Measurements from ENCODE around the gene MEF2C. TPM values are rescaled to one million over a fixed set of nuclear protein-coding genes. Genes with fewer than 3 reads are reported as not detected.

The MEF2C gene
- total and polyA plus RNA-seq, 2 experiments from 2014 or later = 0.97 to 1.6 TPM

DNA sequence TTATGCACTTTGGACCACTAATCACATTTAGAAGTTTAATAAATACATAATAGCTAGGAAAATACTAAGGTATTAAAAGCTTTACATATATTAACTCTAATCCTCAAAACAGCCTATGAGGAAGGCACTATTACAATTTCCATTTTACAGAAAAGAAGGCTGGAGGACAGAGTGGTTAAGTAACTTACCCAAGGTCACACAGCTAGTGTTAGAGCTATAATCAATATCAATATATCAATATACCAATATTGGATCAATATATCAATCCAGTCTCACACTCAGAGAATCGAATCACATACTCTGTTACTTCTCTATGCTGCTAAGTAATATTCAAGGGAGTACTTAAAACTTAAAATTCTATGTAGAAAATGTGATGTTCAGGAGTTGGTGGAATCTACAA lies 45.2 kb downstream of the MEF2C start:
- Histone ChIP-seq H4K20me1 (replicated peaks; ENCODE audit: insufficient read depth) (no peaks in the 10 kb centered on the region), H3K4me1 (ENCODE audit: insufficient read depth) (peaks cover 3% of the 10 kb centered on the region; the same call in 1 of the 2 replicates), H3K27ac (ENCODE audit: low read depth) (no peak overlapping the region), H3K36me3 (ENCODE audit: insufficient read depth) (no peaks in the 10 kb centered on the region), H3K79me2 (replicated peaks; ENCODE audit: insufficient read depth) (no peaks in the 10 kb centered on the region), H2AFZ (no peak overlapping the region), H3K4me2 (no peak overlapping the region), H3K9me2 (ENCODE audit: insufficient read depth) (no peaks in the 10 kb centered on the region), H3F3A (replicated peaks; ENCODE audit: low read depth) (no peaks in the 10 kb centered on the region), H3K27me3 (ENCODE audit: insufficient read depth) (no peaks in the 10 kb centered on the region), H3K4me3 (no peak overlapping the region)
- ATAC-seq (no peak), DNase-seq (ENCODE audit: low spot score) (no peak)
- no peak for TF ChIP-seq JUNB (IDR thresholded peaks at IDR 0.05; ENCODE audit: unreplicated experiment)
- TF ChIP-seq ZNF331 (CRISPR knock-in tag; IDR thresholded peaks at IDR 0.05; ENCODE audit: low read depth) = no peak
- no peak for TF ChIP-seq EZH2 (IDR thresholded peaks at IDR 0.05; ENCODE audit: low read depth, unreplicated experiment)
- no peak for TF ChIP-seq POLR2AphosphoS5 (IDR thresholded peaks at IDR 0.05; ENCODE audit: low read depth)
- TF ChIP-seq, protein P1, sequence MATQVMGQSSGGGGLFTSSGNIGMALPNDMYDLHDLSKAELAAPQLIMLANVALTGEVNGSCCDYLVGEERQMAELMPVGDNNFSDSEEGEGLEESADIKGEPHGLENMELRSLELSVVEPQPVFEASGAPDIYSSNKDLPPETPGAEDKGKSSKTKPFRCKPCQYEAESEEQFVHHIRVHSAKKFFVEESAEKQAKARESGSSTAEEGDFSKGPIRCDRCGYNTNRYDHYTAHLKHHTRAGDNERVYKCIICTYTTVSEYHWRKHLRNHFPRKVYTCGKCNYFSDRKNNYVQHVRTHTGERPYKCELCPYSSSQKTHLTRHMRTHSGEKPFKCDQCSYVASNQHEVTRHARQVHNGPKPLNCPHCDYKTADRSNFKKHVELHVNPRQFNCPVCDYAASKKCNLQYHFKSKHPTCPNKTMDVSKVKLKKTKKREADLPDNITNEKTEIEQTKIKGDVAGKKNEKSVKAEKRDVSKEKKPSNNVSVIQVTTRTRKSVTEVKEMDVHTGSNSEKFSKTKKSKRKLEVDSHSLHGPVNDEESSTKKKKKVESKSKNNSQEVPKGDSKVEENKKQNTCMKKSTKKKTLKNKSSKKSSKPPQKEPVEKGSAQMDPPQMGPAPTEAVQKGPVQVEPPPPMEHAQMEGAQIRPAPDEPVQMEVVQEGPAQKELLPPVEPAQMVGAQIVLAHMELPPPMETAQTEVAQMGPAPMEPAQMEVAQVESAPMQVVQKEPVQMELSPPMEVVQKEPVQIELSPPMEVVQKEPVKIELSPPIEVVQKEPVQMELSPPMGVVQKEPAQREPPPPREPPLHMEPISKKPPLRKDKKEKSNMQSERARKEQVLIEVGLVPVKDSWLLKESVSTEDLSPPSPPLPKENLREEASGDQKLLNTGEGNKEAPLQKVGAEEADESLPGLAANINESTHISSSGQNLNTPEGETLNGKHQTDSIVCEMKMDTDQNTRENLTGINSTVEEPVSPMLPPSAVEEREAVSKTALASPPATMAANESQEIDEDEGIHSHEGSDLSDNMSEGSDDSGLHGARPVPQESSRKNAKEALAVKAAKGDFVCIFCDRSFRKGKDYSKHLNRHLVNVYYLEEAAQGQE (IDR thresholded peaks at IDR 0.05; ENCODE audit: unreplicated experiment) = no peak
- TF ChIP-seq, protein P2, sequence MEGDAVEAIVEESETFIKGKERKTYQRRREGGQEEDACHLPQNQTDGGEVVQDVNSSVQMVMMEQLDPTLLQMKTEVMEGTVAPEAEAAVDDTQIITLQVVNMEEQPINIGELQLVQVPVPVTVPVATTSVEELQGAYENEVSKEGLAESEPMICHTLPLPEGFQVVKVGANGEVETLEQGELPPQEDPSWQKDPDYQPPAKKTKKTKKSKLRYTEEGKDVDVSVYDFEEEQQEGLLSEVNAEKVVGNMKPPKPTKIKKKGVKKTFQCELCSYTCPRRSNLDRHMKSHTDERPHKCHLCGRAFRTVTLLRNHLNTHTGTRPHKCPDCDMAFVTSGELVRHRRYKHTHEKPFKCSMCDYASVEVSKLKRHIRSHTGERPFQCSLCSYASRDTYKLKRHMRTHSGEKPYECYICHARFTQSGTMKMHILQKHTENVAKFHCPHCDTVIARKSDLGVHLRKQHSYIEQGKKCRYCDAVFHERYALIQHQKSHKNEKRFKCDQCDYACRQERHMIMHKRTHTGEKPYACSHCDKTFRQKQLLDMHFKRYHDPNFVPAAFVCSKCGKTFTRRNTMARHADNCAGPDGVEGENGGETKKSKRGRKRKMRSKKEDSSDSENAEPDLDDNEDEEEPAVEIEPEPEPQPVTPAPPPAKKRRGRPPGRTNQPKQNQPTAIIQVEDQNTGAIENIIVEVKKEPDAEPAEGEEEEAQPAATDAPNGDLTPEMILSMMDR (conservative IDR thresholded peaks at IDR 0.05; ENCODE audit: low read depth in 2 of 2) = no peak
- TF ChIP-seq EZH2phosphoT487 (IDR thresholded peaks at IDR 0.05; ENCODE audit: unreplicated experiment) = no peak
- H3K27me3 Mint-ChIP-seq (ENCODE audit: insufficient read depth, low read depth, poor library complexity) = no peaks in the 10 kb centered on the region
- peaks cover 5% of the 10 kb centered on the region; the same call in 2 of the 3 replicates for H3K4me1 Mint-ChIP-seq
- no peaks in the 10 kb centered on the region for H3K36me3 Mint-ChIP-seq (ENCODE audit: low read depth)
- no peak overlapping the region for H3K27ac Mint-ChIP-seq
- H3K4me3 Mint-ChIP-seq = no peak overlapping the region
- no peaks in the 10 kb centered on the region for H3K9me3 Mint-ChIP-seq

DNA sequence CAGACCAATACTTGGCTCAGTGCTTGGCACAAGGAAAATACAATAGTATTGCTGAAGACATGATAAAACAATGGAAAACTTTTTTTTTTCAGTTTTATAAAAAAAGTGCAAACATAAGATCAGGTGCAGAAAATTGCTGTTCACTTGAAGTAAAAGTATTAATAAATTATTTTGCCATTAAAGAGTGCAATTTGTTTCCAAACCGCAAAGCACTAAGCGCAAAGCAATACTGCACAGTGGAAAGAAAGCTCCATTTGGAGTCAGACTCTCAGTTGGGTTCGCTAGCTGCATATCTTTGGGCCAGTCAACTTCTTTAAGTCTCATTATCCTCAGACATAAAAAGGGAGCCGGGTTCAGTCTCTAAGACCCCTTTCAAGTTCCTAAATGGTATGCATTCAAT lies 45.8 kb downstream of the MEF2C start:
- no peak for ATAC-seq
- no peaks in the 10 kb centered on the region for H3K36me3 Mint-ChIP-seq (ENCODE audit: low read depth)
- H3K4me3 ChIP-seq = no peak overlapping the region
- H3K4me1 ChIP-seq (ENCODE audit: insufficient read depth) = peaks cover 3% of the 10 kb centered on the region; the same call in 1 of the 2 replicates
- H3K27ac ChIP-seq (ENCODE audit: low read depth) = no peak overlapping the region
- peaks cover 5% of the 10 kb centered on the region; the same call in 2 of the 3 replicates for H3K4me1 Mint-ChIP-seq
- no peak overlapping the region for H3K4me2 ChIP-seq
- H3K9me2 ChIP-seq (ENCODE audit: insufficient read depth) = no peaks in the 10 kb centered on the region
- H3K27ac Mint-ChIP-seq = no peak overlapping the region
- H3K4me3 Mint-ChIP-seq = no peak overlapping the region
- no peaks in the 10 kb centered on the region for H3K27me3 Mint-ChIP-seq (ENCODE audit: insufficient read depth, low read depth, poor library complexity)
- no peaks in the 10 kb centered on the region for H3K9me3 Mint-ChIP-seq
- no peaks in the 10 kb centered on the region for H3F3A ChIP-seq (replicated peaks; ENCODE audit: low read depth)
- H3K36me3 ChIP-seq (ENCODE audit: insufficient read depth) = no peaks in the 10 kb centered on the region
- DNase-seq (ENCODE audit: low spot score) = no peak
- no peaks in the 10 kb centered on the region for H4K20me1 ChIP-seq (replicated peaks; ENCODE audit: insufficient read depth)
- H2AFZ ChIP-seq = no peak overlapping the region
- no peaks in the 10 kb centered on the region for H3K27me3 ChIP-seq (ENCODE audit: insufficient read depth)
- H3K79me2 ChIP-seq (replicated peaks; ENCODE audit: insufficient read depth) = no peaks in the 10 kb centered on the region
- TF ChIP-seq, protein P3, sequence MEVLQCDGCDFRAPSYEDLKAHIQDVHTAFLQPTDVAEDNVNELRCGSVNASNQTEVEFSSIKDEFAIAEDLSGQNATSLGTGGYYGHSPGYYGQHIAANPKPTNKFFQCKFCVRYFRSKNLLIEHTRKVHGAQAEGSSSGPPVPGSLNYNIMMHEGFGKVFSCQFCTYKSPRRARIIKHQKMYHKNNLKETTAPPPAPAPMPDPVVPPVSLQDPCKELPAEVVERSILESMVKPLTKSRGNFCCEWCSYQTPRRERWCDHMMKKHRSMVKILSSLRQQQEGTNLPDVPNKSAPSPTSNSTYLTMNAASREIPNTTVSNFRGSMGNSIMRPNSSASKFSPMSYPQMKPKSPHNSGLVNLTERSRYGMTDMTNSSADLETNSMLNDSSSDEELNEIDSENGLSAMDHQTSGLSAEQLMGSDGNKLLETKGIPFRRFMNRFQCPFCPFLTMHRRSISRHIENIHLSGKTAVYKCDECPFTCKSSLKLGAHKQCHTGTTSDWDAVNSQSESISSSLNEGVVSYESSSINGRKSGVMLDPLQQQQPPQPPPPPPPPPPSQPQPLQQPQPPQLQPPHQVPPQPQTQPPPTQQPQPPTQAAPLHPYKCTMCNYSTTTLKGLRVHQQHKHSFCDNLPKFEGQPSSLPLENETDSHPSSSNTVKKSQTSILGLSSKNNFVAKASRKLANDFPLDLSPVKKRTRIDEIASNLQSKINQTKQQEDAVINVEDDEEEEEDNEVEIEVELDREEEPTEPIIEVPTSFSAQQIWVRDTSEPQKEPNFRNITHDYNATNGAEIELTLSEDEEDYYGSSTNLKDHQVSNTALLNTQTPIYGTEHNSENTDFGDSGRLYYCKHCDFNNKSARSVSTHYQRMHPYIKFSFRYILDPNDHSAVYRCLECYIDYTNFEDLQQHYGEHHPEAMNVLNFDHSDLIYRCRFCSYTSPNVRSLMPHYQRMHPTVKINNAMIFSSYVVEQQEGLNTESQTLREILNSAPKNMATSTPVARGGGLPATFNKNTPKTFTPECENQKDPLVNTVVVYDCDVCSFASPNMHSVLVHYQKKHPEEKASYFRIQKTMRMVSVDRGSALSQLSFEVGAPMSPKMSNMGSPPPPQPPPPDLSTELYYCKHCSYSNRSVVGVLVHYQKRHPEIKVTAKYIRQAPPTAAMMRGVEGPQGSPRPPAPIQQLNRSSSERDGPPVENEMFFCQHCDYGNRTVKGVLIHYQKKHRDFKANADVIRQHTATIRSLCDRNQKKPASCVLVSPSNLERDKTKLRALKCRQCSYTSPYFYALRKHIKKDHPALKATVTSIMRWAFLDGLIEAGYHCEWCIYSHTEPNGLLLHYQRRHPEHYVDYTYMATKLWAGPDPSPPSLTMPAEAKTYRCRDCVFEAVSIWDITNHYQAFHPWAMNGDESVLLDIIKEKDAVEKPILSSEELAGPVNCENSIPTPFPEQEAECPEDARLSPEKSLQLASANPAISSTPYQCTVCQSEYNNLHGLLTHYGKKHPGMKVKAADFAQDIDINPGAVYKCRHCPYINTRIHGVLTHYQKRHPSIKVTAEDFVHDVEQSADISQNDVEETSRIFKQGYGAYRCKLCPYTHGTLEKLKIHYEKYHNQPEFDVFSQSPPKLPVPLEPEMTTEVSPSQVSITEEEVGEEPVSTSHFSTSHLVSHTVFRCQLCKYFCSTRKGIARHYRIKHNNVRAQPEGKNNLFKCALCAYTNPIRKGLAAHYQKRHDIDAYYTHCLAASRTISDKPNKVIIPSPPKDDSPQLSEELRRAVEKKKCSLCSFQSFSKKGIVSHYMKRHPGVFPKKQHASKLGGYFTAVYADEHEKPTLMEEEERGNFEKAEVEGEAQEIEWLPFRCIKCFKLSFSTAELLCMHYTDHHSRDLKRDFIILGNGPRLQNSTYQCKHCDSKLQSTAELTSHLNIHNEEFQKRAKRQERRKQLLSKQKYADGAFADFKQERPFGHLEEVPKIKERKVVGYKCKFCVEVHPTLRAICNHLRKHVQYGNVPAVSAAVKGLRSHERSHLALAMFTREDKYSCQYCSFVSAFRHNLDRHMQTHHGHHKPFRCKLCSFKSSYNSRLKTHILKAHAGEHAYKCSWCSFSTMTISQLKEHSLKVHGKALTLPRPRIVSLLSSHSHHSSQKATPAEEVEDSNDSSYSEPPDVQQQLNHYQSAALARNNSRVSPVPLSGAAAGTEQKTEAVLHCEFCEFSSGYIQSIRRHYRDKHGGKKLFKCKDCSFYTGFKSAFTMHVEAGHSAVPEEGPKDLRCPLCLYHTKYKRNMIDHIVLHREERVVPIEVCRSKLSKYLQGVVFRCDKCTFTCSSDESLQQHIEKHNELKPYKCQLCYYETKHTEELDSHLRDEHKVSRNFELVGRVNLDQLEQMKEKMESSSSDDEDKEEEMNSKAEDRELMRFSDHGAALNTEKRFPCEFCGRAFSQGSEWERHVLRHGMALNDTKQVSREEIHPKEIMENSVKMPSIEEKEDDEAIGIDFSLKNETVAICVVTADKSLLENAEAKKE (CRISPR knock-in tag; IDR thresholded peaks at IDR 0.05) = no peak
- TF ChIP-seq, protein P2 (conservative IDR thresholded peaks at IDR 0.05; ENCODE audit: low read depth in 2 of 2) = no peak
